IPS-NIHi11 (cell line): ENCODE data around the gene POLG.

Experiments
- DNase-seq: peaks from one replicate; pipeline ENCODE4 v3.0.0; 2012; ENCODE audit warnings: mixed read lengths, low spot score

The POLG gene

GRCh38 chr15:89334510-89335297, at the start of gene POLG:
TSS of gene POLG (minus strand) at chr15:89334824. CDS start at chr15:89333754, 1,070 bp downstream.
- DNase-seq, result peak; percentile 95

GRCh38 chr15:89384176-89384604, 49.6 kb upstream of the POLG start:
- DNase-seq, result no peak

GRCh38 chr15:89383365-89384175, 48.9 kb upstream of the POLG start:
- DNase-seq, result no peak

GRCh38 chr15:89381888-89382686, 47.5 kb upstream of the POLG start:
- DNase-seq, result no peak

- DNase-seq, result no peak
Observed at GRCh38 chr15:89381331-89381730, 46.7 kb upstream of the POLG start.

- no peak for DNase-seq
Observed at GRCh38 chr15:89379818-89380217, 45.2 kb upstream of the POLG start.

- no peak for DNase-seq
Observed at GRCh38 chr15:89379251-89379695, 44.6 kb upstream of the POLG start.

GRCh38 chr15:89378296-89379151, 43.9 kb upstream of the POLG start:
- DNase-seq, result no peak

GRCh38 chr15:89377842-89378295, 43.2 kb upstream of the POLG start:
- no peak for DNase-seq

- DNase-seq, result no peak
Observed at GRCh38 chr15:89377024-89377841, 42.6 kb upstream of the POLG start.

GRCh38 chr15:89376388-89376787, 41.8 kb upstream of the POLG start:
- no peak for DNase-seq

- DNase-seq, result no peak
Observed at GRCh38 chr15:89375093-89376005, 40.7 kb upstream of the POLG start.

- DNase-seq, result no peak
Observed at GRCh38 chr15:89374086-89374981, 39.7 kb upstream of the POLG start.

- DNase-seq, result no peak
Observed at GRCh38 chr15:89372069-89372935, 37.7 kb upstream of the POLG start.

GRCh38 chr15:89371228-89372044, 36.8 kb upstream of the POLG start:
- no peak for DNase-seq

GRCh38 chr15:89370978-89371227, 36.3 kb upstream of the POLG start:
- no peak for DNase-seq
